Right forelimb (tissue), 1 donor: ENCODE results near the gene FUNDC2.

ENCODE experiments used
- DNase-seq: peaks from one replicate; pipeline ENCODE4 v3.0.0-alpha.2; 2018

Gene FUNDC2

DNA sequence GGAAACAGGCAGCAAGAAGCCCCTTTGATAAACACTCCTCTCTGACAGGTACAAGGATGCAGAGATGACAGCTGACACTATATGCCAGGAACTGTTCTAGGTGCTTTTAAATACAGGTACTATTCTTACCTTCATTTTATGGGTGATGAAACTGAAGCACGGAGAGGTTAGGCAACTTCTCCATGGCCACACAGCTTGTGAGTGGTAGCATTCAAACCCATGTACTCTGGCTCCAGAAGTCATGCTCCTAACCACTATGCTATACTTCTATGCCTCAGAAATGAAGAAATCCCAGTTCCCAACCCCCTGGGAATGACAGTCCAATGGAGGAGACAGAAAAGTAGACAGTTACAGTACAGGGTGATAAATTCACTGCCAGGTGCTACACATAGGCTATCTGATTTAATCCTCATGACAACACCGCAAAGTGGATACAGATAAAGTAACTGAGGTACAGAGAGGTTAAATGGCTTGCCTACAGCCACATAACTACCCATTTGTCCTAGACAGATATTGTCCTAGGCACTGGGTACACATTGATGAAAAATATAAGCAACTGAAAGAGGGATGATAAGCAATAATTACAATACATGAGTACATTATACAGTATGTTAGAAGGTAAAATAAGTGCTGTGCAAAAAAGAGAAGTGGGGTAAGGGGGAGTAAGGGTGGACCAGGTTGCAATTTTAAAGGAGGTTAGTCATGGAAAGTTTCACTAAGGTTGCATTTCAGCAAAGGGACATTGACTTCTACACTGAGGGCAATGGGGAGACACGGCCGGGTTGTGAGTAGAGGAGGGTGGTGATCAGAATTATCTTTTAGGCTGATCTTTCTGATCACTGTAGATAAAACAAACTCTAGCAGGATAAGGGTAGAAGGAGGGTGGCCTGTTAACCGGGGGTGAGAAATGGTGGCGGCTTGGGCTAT, 2.5 kb upstream of the FUNDC2 start:
- no peak for DNase-seq

DNA sequence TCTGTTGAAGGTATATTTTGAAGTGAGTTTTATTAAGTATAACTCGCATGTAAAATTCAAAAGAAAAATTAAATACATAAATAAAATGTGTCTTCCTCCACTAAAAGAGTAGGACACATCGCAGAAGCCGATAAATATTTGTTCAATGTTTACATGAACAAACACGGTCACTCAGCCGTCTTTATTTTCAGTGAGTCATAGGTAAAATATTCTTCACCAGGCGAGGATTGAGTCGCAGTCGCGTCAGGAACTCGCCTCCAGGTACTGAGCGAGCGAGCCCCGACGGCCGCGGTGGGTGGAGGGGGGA, 271 bp upstream of the FUNDC2 start:
- no peak for DNase-seq

DNA sequence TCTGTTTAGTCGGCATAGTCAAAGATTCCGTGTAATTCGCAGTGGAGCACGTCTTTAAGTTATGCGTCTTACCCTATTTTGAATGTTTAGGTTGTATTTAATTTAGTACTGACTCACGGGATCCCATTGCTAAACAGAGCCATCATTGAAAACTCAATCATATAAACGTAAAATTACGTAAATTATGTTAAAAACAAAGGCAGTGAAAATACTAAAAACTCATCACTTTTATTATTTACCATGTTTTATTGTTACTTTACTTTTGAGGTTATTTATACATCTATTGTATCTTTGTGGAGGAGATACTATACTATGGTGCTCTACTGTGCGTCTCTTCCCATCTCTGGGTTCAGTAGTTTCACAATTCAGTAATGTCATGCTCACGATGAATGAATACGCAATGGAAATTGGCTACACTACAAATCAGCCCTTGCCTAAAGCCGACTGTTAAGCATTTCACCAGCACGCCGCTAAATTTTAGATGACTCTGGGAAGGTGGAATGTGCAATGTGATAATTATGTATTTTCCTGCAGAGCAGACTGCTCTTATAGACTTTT, 944 bp downstream of the FUNDC2 start:
- no peak for DNase-seq

- no peak for DNase-seq
These were observed 1.5 kb downstream of the FUNDC2 start for GRCh38 chrX:155028129-155028528.

GRCh38 chrX:155028877-155029291, 2.2 kb downstream of the FUNDC2 start:
- no peak for DNase-seq

GRCh38 chrX:155031657-155032056, 5.0 kb downstream of the FUNDC2 start:
- no peak for DNase-seq

DNA sequence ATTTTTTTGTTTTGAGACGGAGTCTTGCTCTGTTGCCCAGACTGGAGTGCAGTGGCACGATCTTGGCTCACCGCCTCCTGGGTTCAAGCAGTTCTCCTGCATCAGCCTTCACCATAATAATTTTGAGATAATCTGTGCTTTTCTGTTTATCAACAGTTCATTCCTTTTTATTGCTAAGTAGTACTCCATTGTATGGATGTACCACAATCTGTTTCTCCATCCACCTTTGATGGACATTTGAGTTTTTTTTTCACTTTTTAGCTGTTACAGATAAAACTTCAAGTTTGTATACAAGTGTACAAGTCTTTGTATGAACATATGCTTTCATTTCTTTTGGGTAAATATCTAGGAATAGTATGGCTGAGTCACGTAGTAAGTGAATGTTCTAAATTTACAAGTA, 9.0 kb downstream of the FUNDC2 start:
- DNase-seq: no peak

GRCh38 chrX:155046129-155046810, 19.6 kb downstream of the FUNDC2 start:
- DNase-seq: no peak

DNA sequence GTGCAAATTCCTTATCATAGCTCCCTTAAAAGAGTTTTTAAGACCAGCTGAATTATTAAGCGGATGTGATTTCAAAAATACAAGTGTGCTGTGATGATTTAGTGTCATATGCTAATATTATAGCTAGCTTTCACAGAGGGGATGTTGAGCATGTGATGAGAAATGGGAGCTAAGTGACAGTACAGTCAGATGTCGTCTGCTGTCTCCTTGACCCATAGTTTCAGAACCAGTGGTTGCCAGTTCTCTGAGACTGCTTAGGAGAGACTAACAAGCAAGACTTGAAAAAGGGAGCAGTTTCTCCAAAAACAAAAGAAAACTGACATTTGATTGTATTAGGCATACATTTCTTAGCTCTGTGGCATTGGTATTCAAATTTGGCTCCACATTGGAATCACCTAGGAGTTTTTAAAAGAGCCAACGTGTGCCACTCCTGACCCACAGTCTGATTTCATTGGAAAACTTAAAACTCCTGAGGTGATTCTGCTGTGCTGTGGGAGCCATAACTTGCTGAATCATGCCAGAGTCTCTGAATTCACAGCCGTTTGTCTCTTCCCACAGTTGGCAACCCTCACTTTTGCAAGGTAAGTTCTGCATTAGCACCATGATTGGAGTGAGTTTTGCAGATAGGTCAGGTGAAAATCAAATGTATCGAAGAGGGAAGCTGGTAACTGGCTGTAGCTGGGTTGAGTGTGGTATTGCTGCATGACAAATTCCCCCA, 20.3 kb downstream of the FUNDC2 start:
- DNase-seq: no peak

- peak; percentile 48 for DNase-seq
These were observed 22.5 kb downstream of the FUNDC2 start for GRCh38 chrX:155048977-155049619.

DNA sequence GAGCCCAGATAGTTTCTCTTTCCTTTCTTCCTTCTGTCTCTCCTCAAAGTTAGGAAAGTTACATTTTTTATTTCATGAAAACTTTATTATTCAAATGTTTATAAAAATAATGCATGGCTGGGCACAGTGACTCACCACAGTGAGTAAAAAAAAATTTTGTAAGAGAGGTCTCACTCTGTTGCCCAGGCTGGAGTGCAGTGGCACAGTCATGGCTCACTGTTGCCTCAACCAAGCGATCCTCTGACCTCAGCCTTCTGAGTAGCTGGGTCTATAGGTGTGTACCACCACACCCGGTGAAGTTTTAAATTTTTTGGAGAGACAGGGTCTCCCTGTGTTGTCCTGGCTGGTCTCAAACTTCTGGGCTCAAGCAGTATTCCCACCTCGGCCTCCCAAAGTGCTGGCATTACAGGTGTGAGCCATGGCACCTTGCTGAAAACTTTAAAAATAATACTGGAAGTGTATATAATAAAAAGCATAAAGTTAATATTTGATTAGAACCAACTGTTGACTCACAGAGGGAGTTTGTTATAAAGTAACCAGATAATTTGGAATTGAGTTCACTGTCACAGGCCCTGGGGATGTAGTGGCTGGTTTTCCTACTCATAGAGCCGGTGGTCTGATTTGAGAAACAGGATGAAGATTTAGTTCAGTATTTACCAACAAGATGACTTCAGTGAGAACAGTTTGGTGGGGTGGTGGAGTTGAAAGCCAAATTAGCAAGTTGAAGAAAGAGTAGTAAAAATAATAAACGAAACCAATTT, 26.3 kb downstream of the FUNDC2 start:
- no peak for DNase-seq

- DNase-seq: no peak
These were observed 27.0 kb downstream of the FUNDC2 start for GRCh38 chrX:155053656-155054055.

DNA sequence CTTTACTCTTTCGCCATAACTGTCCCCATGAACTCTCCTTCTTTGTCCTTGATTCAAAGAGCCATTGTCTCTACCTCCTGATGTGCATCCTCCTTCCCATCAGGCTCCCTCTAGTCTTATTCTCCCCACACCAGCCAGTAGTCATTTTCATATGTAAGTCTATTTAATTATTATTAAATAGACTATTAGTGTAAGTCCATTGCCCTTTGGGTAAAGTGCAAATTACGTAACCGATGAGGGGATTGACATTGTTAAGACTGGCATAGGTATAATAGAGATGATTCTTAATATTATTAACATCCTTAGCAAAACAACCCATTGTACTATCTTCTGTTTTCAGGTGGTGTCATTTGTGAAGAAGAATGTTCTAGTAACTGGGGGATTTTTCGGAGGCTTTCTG, 27.6 kb downstream of the FUNDC2 start:
- DNase-seq: no peak

- DNase-seq: no peak
These were observed 28.9 kb downstream of the FUNDC2 start for GRCh38 chrX:155055494-155055893.

- DNase-seq: no peak
These were observed 29.8 kb downstream of the FUNDC2 start for GRCh38 chrX:155056471-155056870.

GRCh38 chrX:155056877-155057792, 30.5 kb downstream of the FUNDC2 start:
- DNase-seq: peak; percentile 64

DNA sequence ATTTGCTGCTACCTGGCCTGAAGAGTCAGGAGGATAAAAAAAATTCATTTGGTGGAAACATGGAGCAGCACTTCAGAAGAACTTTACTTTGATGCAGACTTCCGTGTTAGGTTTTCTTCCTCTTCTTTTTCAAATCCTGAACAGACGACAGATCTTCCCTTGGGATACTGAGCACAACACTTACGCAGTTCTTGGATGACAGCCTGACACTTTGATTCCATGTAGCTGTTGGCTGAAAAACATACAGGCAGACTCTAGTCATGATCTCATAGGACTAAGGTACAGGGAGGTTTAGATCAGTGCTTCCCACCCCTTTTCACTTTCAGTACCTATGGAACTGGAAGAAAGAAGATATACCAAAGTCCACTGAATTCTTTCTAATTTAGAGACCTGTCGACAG, 35.1 kb downstream of the FUNDC2 start:
- no peak for DNase-seq

DNA sequence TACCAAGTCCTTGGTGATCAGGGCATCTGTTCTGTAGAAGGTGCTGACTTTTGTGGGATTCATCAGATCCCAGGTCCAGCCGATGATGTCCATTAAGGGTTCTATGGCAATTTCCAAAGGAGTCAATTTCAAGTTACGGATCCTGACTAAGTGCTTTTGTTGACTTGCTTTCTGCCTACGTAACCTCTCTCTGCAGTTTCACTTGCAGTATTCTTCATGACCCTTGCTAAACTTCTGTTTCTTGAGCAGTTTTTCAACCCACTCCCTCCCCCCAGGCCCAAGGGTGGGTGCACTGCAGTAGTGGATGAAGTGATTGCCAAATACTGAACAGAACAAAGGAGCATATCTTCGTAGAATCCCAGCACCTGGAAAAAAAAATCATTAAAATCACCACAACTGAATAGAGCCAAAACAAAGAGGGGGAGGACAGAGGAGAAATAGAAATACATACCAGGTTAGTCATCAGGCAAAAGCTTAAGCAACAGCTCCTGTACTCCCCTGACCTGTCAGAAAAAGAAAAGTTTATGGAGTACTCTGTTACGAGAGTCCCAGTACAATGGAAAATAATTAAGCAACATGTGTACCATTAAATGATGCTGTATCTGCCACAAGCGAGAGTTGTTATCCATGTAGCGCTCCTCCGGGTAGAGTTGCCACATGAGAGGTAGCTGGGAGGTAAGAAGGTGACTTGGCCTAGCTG, 38.5 kb downstream of the FUNDC2 start:
- DNase-seq: no peak

DNA sequence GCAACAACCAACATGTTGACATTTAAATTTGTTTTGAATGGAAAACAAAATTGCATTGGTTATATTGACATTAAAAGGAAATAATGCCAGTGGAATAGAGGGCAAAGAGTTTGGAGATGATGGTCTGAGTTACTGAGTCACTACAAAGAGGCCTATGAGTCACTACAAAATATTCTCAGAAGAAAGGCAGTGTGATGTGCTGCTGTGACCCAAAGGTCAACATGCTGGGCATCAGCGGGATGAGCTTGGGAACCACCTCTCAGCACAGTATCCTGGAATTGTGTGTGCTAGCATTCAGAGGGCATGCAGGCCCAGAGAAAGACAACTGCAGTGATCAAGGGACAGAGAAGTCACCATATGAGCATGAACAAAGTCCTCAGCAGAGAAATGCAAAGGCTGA, 41.5 kb downstream of the FUNDC2 start:
- DNase-seq: no peak

DNA sequence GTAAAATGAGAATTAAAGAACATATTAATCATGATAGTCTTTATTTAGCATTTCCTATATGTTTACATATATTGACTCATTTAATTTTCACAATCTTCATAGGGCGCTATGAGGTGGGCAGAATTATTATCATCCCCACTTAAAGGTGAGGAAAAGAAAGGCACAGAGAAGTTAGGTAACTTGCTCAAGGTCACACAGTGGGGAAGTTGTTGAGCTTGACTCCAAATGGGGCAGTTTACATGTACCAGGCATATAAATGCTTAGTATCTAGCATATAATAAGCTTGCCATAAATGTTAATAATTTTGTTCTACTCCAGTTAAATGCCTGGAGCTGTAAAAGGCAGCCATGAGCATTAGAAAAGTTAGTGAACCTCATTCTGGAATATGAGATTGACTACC, 42.8 kb downstream of the FUNDC2 start:
- DNase-seq: no peak
